ENCODE results near the gene RAB24.

DNA sequence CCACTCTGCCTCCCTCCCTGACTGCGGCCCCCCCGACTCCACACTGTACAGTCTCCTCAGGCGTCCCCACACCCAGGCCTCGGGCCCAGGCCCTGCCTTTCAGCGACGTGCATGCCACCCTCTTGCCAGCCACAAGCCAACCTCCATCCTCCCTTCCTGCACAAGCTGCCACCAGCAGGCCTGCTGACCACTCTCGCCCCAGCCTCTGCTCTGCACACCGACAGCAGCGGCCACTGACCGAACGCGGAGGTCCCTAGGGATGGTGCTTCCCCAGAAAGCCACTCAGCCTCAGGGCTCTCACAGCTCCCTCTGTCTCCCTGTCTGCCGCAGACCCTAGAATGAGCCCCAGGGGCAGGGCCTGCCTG lies 29.4 kb upstream of the RAB24 start:
- TF ChIP-seq, protein P1, sequence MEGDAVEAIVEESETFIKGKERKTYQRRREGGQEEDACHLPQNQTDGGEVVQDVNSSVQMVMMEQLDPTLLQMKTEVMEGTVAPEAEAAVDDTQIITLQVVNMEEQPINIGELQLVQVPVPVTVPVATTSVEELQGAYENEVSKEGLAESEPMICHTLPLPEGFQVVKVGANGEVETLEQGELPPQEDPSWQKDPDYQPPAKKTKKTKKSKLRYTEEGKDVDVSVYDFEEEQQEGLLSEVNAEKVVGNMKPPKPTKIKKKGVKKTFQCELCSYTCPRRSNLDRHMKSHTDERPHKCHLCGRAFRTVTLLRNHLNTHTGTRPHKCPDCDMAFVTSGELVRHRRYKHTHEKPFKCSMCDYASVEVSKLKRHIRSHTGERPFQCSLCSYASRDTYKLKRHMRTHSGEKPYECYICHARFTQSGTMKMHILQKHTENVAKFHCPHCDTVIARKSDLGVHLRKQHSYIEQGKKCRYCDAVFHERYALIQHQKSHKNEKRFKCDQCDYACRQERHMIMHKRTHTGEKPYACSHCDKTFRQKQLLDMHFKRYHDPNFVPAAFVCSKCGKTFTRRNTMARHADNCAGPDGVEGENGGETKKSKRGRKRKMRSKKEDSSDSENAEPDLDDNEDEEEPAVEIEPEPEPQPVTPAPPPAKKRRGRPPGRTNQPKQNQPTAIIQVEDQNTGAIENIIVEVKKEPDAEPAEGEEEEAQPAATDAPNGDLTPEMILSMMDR (IDR thresholded peaks at IDR 0.05; ENCODE audit: insufficient read depth, low read length, poor library complexity, severe bottlenecking): no peak
- TF ChIP-seq EZH2phosphoT487 (conservative IDR thresholded peaks at IDR 0.05; ENCODE audit: low read length): no peak

Measured in SU-DHL-6 (cell line).